Glomerular visceral epithelial cell (primary cell): ENCODE results near the gene ANKRD27.
"Not testable (repeated sequence)": the region's sequence is repeated elsewhere in the genome, so short reads cannot be mapped to it uniquely, and the experiment has no call there.

ENCODE experiments used
- DNase-seq: peaks from one replicate; pipeline ENCODE4 v3.0.0-alpha.2; 2016; ENCODE audit errors: extremely low spot score

Gene ANKRD27

DNA sequence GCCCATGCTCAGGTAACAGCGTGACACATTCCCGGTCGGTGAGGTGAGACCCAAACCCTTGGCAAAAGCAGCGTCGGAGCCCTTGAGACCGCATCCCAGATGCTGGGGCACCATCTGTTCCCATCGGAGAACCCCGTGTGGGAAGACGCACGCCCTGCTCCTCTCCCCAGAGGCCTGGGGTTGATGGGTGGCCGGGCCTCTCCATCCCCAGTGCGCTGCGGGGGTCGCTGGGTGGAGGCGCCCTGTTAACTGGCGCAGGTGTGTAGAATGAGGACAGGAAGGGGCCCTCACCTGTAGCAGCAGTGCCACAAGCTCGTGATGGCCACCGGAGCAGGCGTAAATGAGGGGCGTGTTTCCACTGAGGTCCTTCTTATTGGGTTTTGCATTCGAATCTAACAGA is 69.4 kb downstream of the ANKRD27 start:
- DNase-seq = no peak

DNA sequence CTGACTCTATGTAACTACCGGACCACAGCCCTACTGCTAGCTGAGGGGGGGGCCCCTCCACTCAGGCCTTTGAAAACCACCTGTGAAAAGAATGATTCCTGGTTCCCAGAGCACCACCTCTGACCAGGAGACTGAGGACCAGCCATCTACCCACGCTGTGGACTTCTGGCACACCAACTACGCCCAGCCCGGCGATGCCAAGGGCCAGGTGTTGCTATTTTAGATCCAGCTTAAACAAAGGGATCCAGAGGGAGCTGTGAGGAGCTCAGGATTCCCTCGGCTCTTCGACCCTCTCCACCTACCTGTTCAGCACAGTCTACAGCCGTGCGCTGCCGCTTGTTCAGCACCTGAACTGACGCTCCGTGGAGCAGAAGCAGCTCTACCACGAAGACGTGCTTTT is 71.0 kb downstream of the ANKRD27 start:
- no peak for DNase-seq

- peak; percentile 51 for DNase-seq
Measured at GRCh38 chr19:32599736-32600157, 75.2 kb downstream of the ANKRD27 start.

DNA sequence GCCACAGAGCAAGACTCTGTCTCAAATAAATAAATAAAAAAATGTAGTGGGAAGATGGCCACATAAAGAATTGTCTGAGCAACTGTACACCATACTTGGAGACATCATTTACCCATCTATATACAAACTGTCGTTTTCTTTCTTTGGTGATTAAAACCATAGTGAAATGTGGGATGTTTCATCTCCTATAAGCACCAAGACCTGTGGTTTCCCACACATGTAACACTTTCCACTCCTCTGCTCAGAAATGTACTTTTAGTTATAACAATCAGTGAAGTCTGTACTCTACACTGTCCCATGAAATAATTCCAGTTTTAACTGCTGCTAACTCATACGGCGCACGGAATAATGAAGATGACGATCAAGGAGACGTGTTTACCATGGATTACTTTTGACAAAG is 75.7 kb downstream of the ANKRD27 start:
- no peak for DNase-seq

GRCh38 chr19:32598022-32598421 is 77.0 kb downstream of the ANKRD27 start:
- DNase-seq = no peak

DNA sequence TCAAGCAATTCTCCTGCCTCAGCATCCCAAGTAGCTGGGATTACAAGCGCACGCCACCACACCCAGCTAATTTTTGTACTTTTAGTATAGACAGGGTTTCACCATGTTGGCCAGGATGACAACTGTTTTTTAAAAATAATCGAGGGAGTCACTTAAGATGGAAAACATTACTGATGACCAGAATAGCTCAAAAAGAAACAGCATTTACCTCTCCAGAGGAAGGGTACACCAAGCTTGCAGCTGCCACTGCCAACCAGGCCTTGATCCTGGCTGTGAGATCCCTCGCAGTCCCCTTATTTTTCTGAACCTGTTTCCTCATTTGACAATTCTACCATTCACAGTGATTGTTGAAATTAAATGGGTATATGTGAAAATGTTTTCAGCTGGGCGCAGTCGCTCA is 79.5 kb downstream of the ANKRD27 start:
- DNase-seq = no peak

GRCh38 chr19:32594021-32594420 is 81.0 kb downstream of the ANKRD27 start:
- no peak for DNase-seq

GRCh38 chr19:32587747-32588504 is 87.1 kb downstream of the ANKRD27 start:
- not testable (repeated sequence) for DNase-seq

DNA sequence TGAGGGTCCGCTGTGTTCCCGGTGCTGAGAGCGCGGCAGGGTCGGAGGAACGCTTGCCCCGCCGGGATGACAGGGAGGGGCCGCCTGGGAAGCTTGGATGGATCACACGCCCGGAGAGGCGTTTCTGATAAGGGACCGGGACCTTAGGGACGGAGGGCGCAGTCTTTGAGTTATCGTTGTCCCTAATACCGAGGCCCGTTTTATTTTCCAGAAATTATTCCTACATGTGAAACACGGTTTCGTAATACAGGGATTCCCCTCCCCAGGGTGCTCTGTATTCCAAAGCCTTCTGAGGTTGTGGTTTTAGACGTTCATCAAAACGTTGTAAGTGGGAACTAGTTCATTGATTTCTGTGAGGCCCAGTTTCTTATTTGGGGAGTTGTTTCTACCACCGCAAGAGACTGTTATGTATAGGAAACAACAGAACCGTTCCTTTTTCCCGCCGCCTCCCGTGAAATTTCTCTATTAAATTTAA is 93.2 kb downstream of the ANKRD27 start:
- peak; percentile 52 for DNase-seq

DNA sequence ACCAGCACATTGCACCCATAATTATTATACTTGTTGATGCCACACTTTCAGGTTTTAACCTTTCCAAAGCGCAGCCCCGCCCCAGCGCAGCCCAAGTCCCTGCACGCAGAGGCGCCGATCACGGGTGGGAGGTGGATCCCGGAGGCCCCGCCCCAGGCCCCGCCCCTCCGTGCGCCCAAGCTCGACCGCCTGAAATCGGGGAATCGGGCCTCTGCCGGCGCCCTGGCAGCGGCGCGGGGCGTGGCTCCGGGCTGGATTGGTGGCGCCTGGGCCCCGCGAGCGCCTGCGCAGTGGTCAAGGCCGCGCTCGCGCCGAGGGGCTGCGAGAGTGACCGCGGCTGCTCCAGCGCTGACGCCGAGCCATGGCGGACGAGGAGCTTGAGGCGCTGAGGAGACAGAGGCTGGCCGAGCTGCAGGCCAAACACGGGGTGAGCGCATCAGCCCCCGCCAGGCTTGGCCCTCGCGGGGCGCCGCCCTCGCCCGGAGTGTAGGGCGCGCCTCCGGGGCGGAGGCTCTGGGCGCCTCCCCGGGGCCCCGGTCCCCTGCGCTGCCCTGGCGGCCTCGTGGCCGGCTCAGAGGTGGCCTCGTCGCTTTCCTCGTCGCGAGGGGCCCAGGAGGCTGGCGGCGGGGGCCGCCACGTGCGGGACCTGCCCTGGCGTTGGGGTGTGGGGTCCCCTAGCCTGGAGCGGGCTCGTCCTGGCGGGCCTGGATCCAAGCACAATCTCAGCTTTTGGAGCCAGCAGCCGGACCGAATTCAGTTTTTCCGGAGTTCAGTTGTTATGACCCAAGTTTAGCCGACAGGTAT is 93.9 kb downstream of the ANKRD27 start, which contains the start of gene PDCD5:
Gene PDCD5 (plus strand): TSS at position 290 of the 804 bp plus-strand sequence. CDS start 72 bp downstream, at position 362.
- peak; percentile 96 for DNase-seq

DNA sequence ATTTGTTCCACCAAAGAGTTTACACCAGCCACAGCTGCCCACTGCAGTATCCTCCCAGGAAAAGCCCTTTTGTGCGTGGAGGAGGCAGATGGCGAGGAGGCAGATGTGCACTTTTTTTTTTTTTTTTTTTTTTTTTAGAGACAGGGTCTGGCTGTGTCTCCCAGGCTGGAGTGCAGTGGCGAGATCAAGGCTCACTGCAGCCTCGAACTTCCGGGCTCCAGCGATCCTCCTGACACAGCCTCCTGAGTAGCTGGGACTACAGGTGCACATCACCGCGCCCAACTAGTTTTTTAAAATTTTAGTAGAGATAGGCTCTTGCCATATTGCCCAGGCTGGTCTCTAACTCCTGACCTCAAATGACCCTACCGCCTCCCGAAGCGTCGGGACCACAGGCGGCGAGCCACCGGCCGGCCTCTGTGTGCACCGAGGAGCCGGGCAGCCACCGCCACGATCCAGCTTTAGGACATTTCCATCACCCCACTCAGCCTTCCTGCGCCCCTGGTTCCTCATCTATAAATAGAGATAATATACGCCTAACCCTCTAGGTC is 94.6 kb downstream of the ANKRD27 start:
- no peak for DNase-seq

- DNase-seq = no peak
Measured at GRCh38 chr19:32576790-32577189, 98.2 kb downstream of the ANKRD27 start.

DNA sequence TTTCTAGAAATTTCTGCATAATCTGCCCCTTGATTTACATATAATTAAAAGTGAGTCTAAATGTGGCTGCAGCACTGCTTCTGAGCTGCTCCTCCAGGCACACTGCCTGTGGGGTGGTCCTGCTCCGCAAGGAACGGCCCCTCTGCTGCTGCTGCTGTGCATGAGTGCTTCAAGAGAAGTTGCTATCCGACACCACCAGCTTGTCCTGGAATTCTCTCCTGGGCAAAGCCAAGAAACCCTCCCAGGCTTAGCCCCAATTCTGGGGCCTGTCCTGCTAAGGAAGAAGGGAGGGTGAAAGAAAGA is 101.5 kb downstream of the ANKRD27 start:
- no peak for DNase-seq

DNA sequence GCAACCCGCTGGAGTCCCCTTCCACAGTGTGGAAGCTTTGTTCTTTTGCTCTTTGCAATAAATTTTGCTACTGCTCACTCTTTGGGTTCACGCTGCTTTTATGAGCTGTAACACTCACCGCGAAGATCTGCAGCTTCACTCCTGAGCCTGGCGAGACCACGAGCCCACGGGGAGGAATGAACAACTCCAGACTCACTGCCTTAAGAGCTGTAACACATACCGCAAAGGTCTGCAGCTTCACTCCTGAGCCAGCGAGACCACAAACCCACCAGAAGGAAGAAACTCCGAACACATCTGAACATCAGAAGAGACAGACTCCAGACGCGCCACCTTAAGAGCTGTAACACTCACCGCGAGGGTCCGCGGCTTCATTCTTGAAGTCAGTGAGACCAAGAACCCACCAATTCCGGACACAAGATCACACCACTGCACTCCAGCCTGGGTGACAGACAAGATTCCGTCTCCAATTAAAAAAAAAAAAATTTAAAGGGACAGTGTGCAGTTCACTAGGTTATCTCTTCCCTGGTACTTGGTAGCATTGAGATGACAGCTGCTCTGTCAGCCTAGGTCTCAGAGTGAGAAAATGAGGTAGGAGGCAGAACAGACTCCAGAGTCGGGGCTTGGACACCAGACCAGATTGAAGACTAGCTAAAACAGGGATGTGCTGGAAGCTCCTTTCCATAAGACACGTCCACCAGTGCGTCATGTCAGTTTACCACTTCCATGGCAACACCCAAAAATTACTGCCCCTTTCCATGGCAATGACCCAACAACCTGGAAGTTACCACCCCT is 102.1 kb downstream of the ANKRD27 start:
- DNase-seq = not testable (repeated sequence)

- not testable (repeated sequence) for DNase-seq
Measured at GRCh38 chr19:32571471-32572075, 103.4 kb downstream of the ANKRD27 start.

DNA sequence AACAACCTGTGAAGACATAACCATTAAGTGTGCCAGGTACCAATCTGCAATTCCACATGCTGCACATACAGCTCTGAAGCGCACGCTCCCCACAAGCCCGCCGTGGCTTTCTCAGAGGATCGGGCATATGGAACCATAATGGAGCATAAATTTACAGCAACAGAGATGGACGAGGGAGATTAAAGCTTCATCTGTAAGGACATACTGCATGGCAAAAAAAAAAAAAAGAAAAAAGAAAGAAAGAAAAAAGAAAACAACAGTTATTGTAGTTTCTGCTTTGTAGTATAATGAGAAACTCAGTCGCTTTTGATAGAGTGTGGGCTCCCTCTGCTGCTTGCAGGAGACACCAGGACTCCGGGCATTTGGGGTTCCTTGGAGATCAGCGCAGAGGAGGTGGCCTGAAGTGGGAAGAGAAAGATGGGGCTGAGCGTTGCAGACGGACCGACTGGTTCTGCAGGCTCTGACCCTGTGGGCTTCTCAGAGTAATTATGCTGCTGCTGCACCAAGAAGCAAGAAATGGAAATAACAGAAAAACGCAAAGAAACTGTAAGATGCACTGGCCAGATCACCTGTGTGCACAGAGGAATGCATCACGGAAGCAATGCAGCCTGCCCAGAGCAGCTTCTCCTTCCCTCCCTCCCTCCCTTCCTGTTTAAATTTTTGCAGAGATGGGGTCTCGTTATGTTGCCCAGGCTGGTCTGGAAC is 104.7 kb downstream of the ANKRD27 start:
- DNase-seq = peak; percentile 60

GRCh38 chr19:32567486-32567885 is 107.5 kb downstream of the ANKRD27 start:
- no peak for DNase-seq

DNA sequence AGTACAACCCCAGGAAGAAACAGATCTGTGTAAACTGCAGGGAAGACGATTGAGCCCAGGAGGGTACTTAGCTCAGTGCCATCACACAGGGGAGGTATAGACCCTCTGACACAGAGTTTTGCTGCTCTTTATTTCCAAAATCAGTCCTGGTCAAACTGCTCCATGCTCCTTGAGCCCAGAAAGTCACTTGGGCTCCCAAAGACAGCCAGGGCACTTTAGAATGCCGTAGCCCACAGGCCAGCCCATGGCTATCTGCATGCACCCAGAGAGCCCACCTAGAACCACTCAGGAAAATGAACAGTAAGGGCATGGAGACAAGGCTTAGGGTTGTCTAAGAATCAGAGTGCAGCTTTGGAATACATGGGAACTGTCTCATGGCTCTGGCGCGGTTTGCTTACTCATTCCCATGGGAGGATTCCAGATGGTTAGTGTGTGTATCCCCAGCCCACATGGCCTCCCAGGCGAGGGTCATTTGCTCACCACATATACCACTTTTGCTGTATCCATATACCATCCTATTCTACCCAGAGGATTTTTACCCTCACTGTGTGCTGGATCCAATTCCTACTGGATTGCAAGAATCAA is 108.6 kb downstream of the ANKRD27 start:
- no peak for DNase-seq

DNA sequence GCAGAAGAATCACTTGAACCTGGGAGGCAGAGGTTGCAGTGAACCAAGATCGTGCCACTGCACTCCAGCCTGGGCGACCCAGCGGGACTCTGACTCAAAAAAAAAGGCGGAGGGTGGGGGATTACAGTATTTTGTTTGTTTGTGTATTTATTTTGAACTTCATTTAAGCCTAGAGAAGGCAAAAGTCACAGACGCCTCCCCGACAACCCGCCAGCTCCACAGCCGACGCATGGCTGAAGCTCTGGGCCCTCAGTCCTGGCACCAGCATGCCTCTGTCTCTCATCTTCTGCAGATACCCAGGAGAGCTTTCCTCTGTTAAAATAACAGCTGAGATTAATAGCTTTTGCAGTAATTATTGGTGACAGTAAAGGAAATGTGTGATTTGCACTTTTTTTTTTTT is 111.2 kb downstream of the ANKRD27 start:
- no peak for DNase-seq

DNA sequence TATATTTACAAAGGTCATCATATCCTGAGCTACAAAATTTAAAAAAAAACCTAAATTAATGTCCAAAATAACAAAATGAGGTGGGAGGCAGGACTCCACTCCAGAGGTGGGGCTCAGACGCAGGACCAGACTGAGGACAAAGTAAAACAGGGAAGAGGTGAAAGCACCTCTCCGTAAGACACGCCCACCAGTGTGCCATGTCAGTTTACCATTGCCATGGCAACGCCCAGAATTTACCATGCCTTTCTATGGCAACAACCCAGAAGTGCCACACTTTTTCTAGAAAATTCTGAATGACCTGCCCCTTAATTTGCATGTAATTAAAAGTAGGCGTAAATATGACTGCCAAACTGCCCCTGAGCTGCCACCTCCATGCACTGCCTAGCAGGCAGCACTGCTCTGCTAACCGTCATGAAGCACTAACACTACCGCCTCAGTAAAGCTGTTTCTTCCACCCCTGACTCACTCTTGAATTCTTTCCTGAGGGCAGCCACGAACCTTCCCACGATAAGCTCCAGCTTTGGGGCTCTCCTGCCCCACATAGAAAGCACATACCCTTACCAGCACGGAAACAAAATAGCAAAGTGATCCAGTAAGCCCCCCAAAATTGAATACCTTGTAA is 116.3 kb downstream of the ANKRD27 start:
- no peak for DNase-seq
